KMS-11 (cell line): ENCODE measurements around the gene ANO7.

ENCODE experiments used
- H2AFZ ChIP-seq: fragments of 200-600 bp; sonication (generic); 2 replicates; pipeline ENCODE4 v1.6.1; 2016; ENCODE audit warnings: antibody characterized with exemption, mixed run types, low read depth
- H3K27ac ChIP-seq: fragments of 200-600 bp; sonication (generic); 2 replicates; pipeline ENCODE4 v1.6.1; 2016; ENCODE audit warnings: mild to moderate bottlenecking, mixed run types
- H3K27me3 ChIP-seq: fragments of 200-600 bp; sonication (generic); 2 replicates; pipeline ENCODE4 v1.6.1; 2017; ENCODE audit warnings: mild to moderate bottlenecking, low read depth, mixed run types, moderate library complexity; ENCODE audit not compliant: insufficient read depth
- H3K36me3 ChIP-seq: fragments of 200-600 bp; sonication (generic); 2 replicates; pipeline ENCODE4 v1.6.1; 2017; ENCODE audit warnings: mild to moderate bottlenecking, mixed run types; ENCODE audit not compliant: insufficient read depth
- H3K4me1 ChIP-seq: fragments of 200-600 bp; sonication (generic); 2 replicates; pipeline ENCODE4 v1.6.1; 2016; ENCODE audit warnings: mild to moderate bottlenecking, low read depth, mixed run types; ENCODE audit not compliant: poor library complexity, severe bottlenecking
- H3K4me2 ChIP-seq: fragments of 200-600 bp; sonication (generic); 2 replicates; pipeline ENCODE4 v1.7.0; 2016; ENCODE audit warnings: mild to moderate bottlenecking, mixed run types
- H3K4me3 ChIP-seq: fragments of 200-600 bp; sonication (generic); IDR thresholded peaks from 2 replicates; pipeline ENCODE4 v1.6.1; 2017; ENCODE audit warnings: low read depth, low read length, mixed read lengths; ENCODE audit not compliant: insufficient read depth
- H3K79me2 ChIP-seq: fragments of 200-600 bp; sonication (generic); 2 replicates; pipeline ENCODE4 v1.6.1; 2016; ENCODE audit warnings: low read depth, mixed run types; ENCODE audit not compliant: insufficient read depth
- H3K9ac ChIP-seq: fragments of 200-600 bp; sonication (generic); 2 replicates; pipeline ENCODE4 v1.6.1; 2016; ENCODE audit warnings: mild to moderate bottlenecking, mixed run types
- H4K20me1 ChIP-seq: fragments of 200-600 bp; sonication (generic); 2 replicates; pipeline ENCODE4 v1.6.1; 2016; ENCODE audit warnings: mild to moderate bottlenecking, mixed run types; ENCODE audit not compliant: insufficient read depth
- TF ChIP-seq, protein P1 (sequence below): fragments of 200-600 bp; sonication (generic); conservative IDR thresholded peaks from 2 replicates; pipeline ENCODE4 v1.6.1; 2017; ENCODE audit warnings: low read depth, mild to moderate bottlenecking, antibody characterized with exemption, low read length, moderate library complexity, mixed read lengths

The ANO7 gene, protein sequence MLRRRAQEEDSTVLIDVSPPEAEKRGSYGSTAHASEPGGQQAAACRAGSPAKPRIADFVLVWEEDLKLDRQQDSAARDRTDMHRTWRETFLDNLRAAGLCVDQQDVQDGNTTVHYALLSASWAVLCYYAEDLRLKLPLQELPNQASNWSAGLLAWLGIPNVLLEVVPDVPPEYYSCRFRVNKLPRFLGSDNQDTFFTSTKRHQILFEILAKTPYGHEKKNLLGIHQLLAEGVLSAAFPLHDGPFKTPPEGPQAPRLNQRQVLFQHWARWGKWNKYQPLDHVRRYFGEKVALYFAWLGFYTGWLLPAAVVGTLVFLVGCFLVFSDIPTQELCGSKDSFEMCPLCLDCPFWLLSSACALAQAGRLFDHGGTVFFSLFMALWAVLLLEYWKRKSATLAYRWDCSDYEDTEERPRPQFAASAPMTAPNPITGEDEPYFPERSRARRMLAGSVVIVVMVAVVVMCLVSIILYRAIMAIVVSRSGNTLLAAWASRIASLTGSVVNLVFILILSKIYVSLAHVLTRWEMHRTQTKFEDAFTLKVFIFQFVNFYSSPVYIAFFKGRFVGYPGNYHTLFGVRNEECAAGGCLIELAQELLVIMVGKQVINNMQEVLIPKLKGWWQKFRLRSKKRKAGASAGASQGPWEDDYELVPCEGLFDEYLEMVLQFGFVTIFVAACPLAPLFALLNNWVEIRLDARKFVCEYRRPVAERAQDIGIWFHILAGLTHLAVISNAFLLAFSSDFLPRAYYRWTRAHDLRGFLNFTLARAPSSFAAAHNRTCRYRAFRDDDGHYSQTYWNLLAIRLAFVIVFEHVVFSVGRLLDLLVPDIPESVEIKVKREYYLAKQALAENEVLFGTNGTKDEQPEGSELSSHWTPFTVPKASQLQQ

DNA sequence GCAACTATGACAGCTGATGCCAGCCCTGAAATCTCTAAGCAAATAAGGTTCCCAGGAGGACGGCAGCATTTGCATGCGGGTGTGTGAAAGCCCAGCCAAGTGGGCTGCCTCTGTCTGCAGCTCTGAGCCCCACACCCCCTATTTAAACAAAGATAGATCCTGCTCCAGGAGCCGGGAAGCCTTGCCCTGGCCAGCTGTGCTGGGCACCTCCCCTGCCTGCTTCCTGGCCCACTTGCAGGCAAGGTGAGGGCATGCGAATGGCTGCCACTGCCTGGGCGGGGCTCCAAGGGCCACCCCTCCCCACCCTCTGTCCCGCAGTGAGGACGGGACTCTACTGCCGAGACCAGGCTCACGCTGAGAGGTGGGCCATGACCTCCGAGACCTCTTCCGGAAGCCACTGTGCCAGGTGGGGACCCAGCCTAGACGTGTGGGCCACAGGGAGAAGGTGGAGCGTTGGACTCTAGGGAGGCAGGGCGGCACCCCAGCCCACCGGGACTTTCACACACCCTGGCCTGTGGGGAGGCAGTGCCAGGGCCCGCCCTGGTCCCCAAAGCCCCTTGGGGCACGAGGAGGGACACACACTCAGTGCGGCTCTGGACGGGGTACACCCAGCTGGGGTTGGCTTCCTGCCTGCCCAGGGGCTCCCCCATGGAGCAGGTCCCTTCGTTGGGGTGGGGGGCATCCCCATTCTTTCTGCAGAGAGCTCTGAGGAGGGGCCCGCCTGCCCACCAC lies at the start of gene ANO7:
Gene ANO7, plus strand, starts transcription at position 317 of the 732 bp plus-strand sequence. CDS start 1,387 bp downstream, outside the sequence.
- H3K4me2 ChIP-seq = no peak within 1 kb of the TSS
- no peak within 1 kb of the TSS for H3K27ac ChIP-seq

DNA sequence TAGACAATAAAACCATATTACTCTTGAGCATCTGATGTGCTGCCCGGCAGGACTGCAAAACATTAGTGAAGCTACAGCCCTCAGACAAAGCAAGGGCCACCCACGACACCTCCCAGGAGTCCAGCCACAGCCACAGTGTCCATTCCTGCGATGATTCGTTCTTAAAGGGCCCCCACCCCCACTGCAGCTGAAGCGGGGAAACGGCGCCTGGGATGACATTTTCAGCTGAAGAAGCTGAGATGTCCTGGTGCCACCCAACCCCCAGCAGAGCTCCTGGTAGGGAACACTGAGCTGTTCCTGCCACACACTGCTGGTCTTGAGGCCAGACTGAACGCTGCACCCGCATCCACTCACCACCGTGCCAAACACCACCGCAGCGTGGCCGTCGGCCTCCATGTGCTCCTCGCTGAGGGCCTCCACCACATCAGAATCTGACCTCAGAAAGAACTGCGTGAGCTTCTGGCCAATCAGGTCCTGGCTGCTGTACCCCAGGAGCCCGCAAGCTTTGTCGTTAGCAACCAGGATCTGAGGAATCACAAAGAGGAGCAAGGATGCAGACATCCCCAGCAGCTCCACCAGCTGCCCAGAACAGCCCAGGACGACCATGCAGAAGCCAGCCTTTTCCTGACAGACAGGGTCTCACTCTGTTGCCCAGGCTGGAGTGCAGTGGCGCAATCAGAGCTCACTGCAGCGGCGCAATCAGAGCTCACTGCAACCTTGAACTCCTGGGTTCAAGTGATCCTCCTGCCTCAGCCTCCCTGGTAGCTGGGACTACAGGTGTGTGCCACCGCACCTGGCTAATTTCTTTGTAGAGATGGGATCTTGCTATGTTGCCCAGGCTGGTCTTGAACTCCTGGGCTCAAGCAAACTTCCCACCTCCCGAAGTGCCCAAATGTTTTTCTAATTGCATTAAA lies 48.7 kb upstream of the ANO7 start:
- H3K36me3 ChIP-seq = no peaks in the 10 kb centered on the region
- H3K27ac ChIP-seq = no peak overlapping the region
- no peaks in the 10 kb centered on the region for H3K27me3 ChIP-seq
- H3K4me3 ChIP-seq = no peak overlapping the region
- no peak overlapping the region for H3K4me2 ChIP-seq
- no peak overlapping the region for H2AFZ ChIP-seq
- no peak overlapping the region for H3K9ac ChIP-seq
- H3K79me2 ChIP-seq = no peaks in the 10 kb centered on the region
- no peaks in the 10 kb centered on the region for H3K4me1 ChIP-seq
- no peaks in the 10 kb centered on the region for H4K20me1 ChIP-seq
- TF ChIP-seq, protein P1, sequence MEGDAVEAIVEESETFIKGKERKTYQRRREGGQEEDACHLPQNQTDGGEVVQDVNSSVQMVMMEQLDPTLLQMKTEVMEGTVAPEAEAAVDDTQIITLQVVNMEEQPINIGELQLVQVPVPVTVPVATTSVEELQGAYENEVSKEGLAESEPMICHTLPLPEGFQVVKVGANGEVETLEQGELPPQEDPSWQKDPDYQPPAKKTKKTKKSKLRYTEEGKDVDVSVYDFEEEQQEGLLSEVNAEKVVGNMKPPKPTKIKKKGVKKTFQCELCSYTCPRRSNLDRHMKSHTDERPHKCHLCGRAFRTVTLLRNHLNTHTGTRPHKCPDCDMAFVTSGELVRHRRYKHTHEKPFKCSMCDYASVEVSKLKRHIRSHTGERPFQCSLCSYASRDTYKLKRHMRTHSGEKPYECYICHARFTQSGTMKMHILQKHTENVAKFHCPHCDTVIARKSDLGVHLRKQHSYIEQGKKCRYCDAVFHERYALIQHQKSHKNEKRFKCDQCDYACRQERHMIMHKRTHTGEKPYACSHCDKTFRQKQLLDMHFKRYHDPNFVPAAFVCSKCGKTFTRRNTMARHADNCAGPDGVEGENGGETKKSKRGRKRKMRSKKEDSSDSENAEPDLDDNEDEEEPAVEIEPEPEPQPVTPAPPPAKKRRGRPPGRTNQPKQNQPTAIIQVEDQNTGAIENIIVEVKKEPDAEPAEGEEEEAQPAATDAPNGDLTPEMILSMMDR = no peak

More for the DNA sequence above, at the start of gene ANO7:
- Histone ChIP-seq H3K36me3 (no peaks in the 10 kb centered on the region), H2AFZ (no peak within 1 kb of the TSS), H3K9ac (no peak within 1 kb of the TSS), H4K20me1 (no peaks in the 10 kb centered on the region), H3K4me1 (no peaks in the 10 kb centered on the region), H3K27me3 (0 out of 2 replicates have a peak, but pooled peaks cover 4% of the 10 kb centered on the region), H3K4me3 (no peak within 1 kb of the TSS), H3K79me2 (no peaks in the 10 kb centered on the region)
- TF ChIP-seq, protein P1 = no peak

DNA sequence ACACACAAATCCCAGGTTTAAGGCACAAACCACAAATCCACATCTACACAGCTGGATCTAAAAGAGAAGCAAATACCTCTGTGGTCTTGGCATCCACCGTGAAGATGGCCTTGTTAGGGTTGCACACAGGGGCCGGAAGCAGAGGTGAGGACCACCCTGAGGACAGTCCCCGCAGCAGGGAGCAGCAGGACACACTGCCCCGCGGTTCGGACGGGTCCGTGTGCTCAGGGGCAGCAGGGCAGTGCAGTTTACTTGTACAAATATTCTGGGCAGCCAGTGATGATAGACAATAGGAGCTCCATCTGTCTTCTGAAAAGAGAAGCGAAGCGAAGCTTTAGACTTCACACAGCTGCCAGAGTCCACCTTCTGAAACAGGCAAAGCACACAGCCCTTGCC lies 48.0 kb upstream of the ANO7 start:
- TF ChIP-seq, protein P1 = no peak
- Histone ChIP-seq H3K4me1 (no peaks in the 10 kb centered on the region), H2AFZ (no peak overlapping the region), H3K4me3 (no peak overlapping the region), H3K4me2 (no peak overlapping the region), H4K20me1 (no peaks in the 10 kb centered on the region), H3K36me3 (no peaks in the 10 kb centered on the region), H3K9ac (no peak overlapping the region), H3K27me3 (no peaks in the 10 kb centered on the region), H3K79me2 (no peaks in the 10 kb centered on the region), H3K27ac (no peak overlapping the region)
